ENCODE data around the gene BTNL9.

The BTNL9 gene

GRCh38 chr5:181040631-181040945 is 522 bp downstream of the BTNL9 start:
- H3K79me2 ChIP-seq (ENCODE audit: low read length) = no peaks in the 10 kb centered on the region
- no peaks in the 10 kb centered on the region for H3F3A ChIP-seq (ENCODE audit: insufficient read depth, low read length)
- H3K9ac ChIP-seq (ENCODE audit: low read length) = no peak overlapping the region
- no peaks in the 10 kb centered on the region for H3K36me3 ChIP-seq (replicated peaks; ENCODE audit: insufficient read depth, low read length)
- H3K4me1 ChIP-seq (ENCODE audit: low read length) = no peaks in the 10 kb centered on the region
- H3K27me3 ChIP-seq (replicated peaks; ENCODE audit: insufficient read depth, low read length) = peaks cover 60% of the 10 kb centered on the region
- no peak for TF ChIP-seq EZH2phosphoT487 (IDR thresholded peaks at IDR 0.05; ENCODE audit: low read length)
- no peak for TF ChIP-seq CTCF (IDR thresholded peaks at IDR 0.05; ENCODE audit: low read length)
- TF ChIP-seq EZH2 (optimal IDR thresholded peaks at IDR 0.05; ENCODE audit: low read depth, low read length) = no peak
- H3K27ac ChIP-seq (ENCODE audit: low read length) = no peak overlapping the region
- no peak overlapping the region for H3K4me2 ChIP-seq (ENCODE audit: low read depth, low read length)
- H2AFZ ChIP-seq (ENCODE audit: low read length) = no peak overlapping the region
- H3K4me3 ChIP-seq (ENCODE audit: low read length) = no peak overlapping the region
- H4K20me1 ChIP-seq (ENCODE audit: insufficient read depth, low read length) = no peaks in the 10 kb centered on the region
- no peaks in the 10 kb centered on the region for H3K9me2 ChIP-seq (replicated peaks; ENCODE audit: insufficient read depth, low read length)
- no peaks in the 10 kb centered on the region for H3K9me3 ChIP-seq (replicated peaks; ENCODE audit: insufficient read depth, low read length)
- no peak for DNase-seq

- H3K9me3 ChIP-seq (replicated peaks; ENCODE audit: insufficient read depth, low read length) = no peaks in the 10 kb centered on the region
- H3K36me3 ChIP-seq (replicated peaks; ENCODE audit: insufficient read depth, low read length) = no peaks in the 10 kb centered on the region
- H4K20me1 ChIP-seq (ENCODE audit: insufficient read depth, low read length) = no peaks in the 10 kb centered on the region
- no peaks in the 10 kb centered on the region for H3K79me2 ChIP-seq (ENCODE audit: low read length)
- no peak overlapping the region for H3K9ac ChIP-seq (ENCODE audit: low read length)
- H3K27ac ChIP-seq (ENCODE audit: low read length) = no peak overlapping the region
- H2AFZ ChIP-seq (ENCODE audit: low read length) = no peak overlapping the region
- TF ChIP-seq EZH2 (optimal IDR thresholded peaks at IDR 0.05; ENCODE audit: low read depth, low read length) = no peak
- TF ChIP-seq EZH2phosphoT487 (IDR thresholded peaks at IDR 0.05; ENCODE audit: low read length) = no peak
- no peak for TF ChIP-seq CTCF (IDR thresholded peaks at IDR 0.05; ENCODE audit: low read length)
- no peaks in the 10 kb centered on the region for H3F3A ChIP-seq (ENCODE audit: insufficient read depth, low read length)
- DNase-seq = no peak
- peaks cover 55% of the 10 kb centered on the region for H3K27me3 ChIP-seq (replicated peaks; ENCODE audit: insufficient read depth, low read length)
- H3K4me2 ChIP-seq (ENCODE audit: low read depth, low read length) = no peak overlapping the region
- H3K4me1 ChIP-seq (ENCODE audit: low read length) = no peaks in the 10 kb centered on the region
- H3K4me3 ChIP-seq (ENCODE audit: low read length) = no peak overlapping the region
- H3K9me2 ChIP-seq (replicated peaks; ENCODE audit: insufficient read depth, low read length) = no peaks in the 10 kb centered on the region
These were observed 977 bp downstream of the BTNL9 start for GRCh38 chr5:181041043-181041442.

DNA sequence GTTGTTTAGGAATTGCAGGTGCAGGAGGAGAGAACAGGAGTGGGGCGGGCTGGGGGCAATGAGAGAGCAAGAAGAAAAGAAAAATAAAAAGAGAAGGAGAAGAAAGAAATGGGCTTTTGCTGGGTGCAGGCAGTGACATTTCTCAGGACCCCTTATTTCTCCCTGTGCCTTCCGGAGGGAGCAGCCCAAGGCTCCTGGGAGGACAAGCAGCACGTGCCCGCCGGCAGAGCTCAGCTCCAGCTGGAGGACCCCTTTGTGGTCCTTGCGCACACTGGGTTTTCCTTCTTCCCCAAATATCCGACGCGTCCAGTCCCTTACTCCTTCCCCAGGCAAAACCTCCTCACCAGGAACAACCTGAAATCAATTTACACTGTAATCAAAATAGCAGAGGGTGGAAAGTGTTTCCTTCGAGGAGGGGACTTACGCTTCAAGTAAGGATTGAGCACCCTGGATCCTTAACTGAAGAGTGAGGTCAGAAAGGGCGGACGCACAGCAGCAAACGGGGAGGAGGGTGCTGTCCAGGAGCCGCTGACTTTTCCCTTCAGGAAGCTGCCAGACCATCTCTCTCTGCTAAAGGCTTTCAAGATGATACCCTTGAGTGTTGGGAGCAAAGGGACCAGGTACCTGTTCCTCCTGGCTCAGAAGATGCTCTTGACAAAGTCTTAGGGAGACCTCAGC is 2.1 kb downstream of the BTNL9 start:
- Histone ChIP-seq H3K9ac (ENCODE audit: low read length) (no peak overlapping the region), H3K27me3 (replicated peaks; ENCODE audit: insufficient read depth, low read length) (peaks cover 60% of the 10 kb centered on the region), H4K20me1 (ENCODE audit: insufficient read depth, low read length) (no peaks in the 10 kb centered on the region), H3K27ac (ENCODE audit: low read length) (no peak overlapping the region), H2AFZ (ENCODE audit: low read length) (no peak overlapping the region), H3K4me2 (ENCODE audit: low read depth, low read length) (no peak overlapping the region), H3K9me2 (replicated peaks; ENCODE audit: insufficient read depth, low read length) (no peaks in the 10 kb centered on the region), H3K79me2 (ENCODE audit: low read length) (no peaks in the 10 kb centered on the region), H3F3A (ENCODE audit: insufficient read depth, low read length) (no peaks in the 10 kb centered on the region), H3K9me3 (replicated peaks; ENCODE audit: insufficient read depth, low read length) (no peaks in the 10 kb centered on the region), H3K36me3 (replicated peaks; ENCODE audit: insufficient read depth, low read length) (no peaks in the 10 kb centered on the region), H3K4me3 (ENCODE audit: low read length) (no peak overlapping the region), H3K4me1 (ENCODE audit: low read length) (no peaks in the 10 kb centered on the region)
- no peak for DNase-seq
- TF ChIP-seq CTCF (IDR thresholded peaks at IDR 0.05; ENCODE audit: low read length) = no peak
- TF ChIP-seq EZH2phosphoT487 (IDR thresholded peaks at IDR 0.05; ENCODE audit: low read length) = no peak
- no peak for TF ChIP-seq EZH2 (optimal IDR thresholded peaks at IDR 0.05; ENCODE audit: low read depth, low read length)
